Upper lobe of right lung (tissue), 1 donor: ENCODE measurements around the gene DCST2. TPM values are rescaled to one million over a fixed set of nuclear protein-coding genes. Genes with fewer than 3 reads are reported as not detected.

Experiments
- ATAC-seq: fragments of 200-7000 bp; cut with Tn5 transposase; one replicate; pipeline ENCODE4 v1.9.1; 2020; ENCODE audit warnings: mild to moderate bottlenecking, moderate library complexity
- DNase-seq: peaks from one replicate; pipeline ENCODE4 v3.0.0-alpha.2; 2020
- H3K27ac ChIP-seq: fragments of 200-600 bp; one replicate; pipeline ENCODE4 v1.8.0; 2022
- H3K27me3 ChIP-seq: fragments of 200-600 bp; one replicate; pipeline ENCODE4 v1.8.0; 2022; ENCODE audit warnings: mild to moderate bottlenecking
- H3K36me3 ChIP-seq: fragments of 200-600 bp; one replicate; pipeline ENCODE4 v1.8.0; 2022
- H3K4me1 ChIP-seq: fragments of 200-600 bp; one replicate; pipeline ENCODE4 v1.8.0; 2022
- H3K4me3 ChIP-seq: fragments of 200-600 bp; one replicate; pipeline ENCODE4 v1.8.0; 2022; ENCODE audit warnings: mild to moderate bottlenecking
- H3K9me3 ChIP-seq: fragments of 200-600 bp; one replicate; pipeline ENCODE4 v1.8.0; 2022
- intact Hi-C: fragments of 100-400 bp; cut with DNase I; formaldehyde crosslinking; loops from one replicate; pipeline ENCODE4 v1.11.0; 2022
- microRNA-seq: library from miRNA; unstranded; fragments of <30 nt; microRNA quantifications from one replicate; pipeline ENCODE4 v1.2.0, GENCODE V29; 2020; ENCODE audit warnings: borderline microRNAs expressed
- total RNA-seq: library from RNA; stranded (reverse); fragmentation: NEBNext Ultra II Directional; extraction: Animal tissue kit (Norgen Biotek cat#: 25700); gene quantifications from one replicate; pipeline ENCODE4 v1.2.1, GENCODE V29; 2021
- TF ChIP-seq, protein P1 (sequence below): fragments of 200-600 bp; IDR thresholded peaks from one replicate; pipeline ENCODE4 v1.8.0; 2022; ENCODE audit warnings: antibody characterized with exemption
- donor health status: DM: no; HTN: yes; CAD: no; lungs with severe emphysema.

DCST2 gene
- total RNA-seq, 1 donor from 2014 or later = 1.5 TPM

DNA sequence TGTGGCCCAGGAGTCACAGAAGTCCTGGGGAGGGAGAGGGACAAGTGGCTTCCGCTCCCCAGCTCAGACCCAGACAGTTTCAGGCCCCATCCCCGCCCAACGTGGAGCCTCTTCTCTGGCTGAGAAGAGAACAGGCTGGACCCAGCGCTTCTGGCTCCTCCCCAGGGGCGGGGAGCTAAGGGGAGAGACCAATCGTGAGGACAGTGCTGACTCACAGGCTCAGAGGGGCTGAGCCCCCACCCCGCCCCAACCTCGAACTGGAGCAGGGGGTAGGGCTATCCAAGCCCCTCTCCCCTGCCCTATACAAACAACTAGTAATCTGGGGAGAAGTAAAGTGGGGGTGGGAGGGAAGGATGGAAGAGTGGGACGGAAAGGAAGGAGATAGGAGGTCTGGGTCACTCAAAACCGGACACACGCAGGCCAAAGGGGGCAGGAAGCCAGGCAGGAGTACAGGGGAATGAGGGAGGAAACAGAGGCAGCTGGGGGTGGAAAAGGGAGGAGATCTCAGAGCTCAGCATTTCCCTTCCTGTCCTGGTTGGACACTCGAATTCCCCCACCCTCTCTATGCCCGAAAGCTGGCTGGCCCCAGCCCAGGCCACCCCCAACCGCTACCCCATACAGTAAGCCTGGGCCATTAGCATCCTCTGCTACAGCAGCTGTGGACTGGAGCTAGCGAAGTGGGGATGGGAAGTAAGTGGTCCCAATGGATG is 62.8 kb downstream of the DCST2 start, which contains the start of gene SHC1:
Gene SHC1, minus strand, starts transcription at position 117 of the 710 bp plus-strand sequence. CDS start 221 bp downstream, outside the sequence.
- Histone ChIP-seq H3K27ac (peak within 1 kb of the TSS; percentile 93), H3K4me3 (peak within 1 kb of the TSS; percentile 63), H3K36me3 (peaks cover 33% of the 10 kb centered on the region), H3K27me3 (no peaks in the 10 kb centered on the region), H3K9me3 (no peaks in the 10 kb centered on the region), H3K4me1 (peaks cover 48% of the 10 kb centered on the region)
- intact Hi-C loops = no loop called here
- TF ChIP-seq, protein P1, sequence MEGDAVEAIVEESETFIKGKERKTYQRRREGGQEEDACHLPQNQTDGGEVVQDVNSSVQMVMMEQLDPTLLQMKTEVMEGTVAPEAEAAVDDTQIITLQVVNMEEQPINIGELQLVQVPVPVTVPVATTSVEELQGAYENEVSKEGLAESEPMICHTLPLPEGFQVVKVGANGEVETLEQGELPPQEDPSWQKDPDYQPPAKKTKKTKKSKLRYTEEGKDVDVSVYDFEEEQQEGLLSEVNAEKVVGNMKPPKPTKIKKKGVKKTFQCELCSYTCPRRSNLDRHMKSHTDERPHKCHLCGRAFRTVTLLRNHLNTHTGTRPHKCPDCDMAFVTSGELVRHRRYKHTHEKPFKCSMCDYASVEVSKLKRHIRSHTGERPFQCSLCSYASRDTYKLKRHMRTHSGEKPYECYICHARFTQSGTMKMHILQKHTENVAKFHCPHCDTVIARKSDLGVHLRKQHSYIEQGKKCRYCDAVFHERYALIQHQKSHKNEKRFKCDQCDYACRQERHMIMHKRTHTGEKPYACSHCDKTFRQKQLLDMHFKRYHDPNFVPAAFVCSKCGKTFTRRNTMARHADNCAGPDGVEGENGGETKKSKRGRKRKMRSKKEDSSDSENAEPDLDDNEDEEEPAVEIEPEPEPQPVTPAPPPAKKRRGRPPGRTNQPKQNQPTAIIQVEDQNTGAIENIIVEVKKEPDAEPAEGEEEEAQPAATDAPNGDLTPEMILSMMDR = no peak
- peak; percentile 92 for DNase-seq
- peak; percentile 48 for ATAC-seq

DNA sequence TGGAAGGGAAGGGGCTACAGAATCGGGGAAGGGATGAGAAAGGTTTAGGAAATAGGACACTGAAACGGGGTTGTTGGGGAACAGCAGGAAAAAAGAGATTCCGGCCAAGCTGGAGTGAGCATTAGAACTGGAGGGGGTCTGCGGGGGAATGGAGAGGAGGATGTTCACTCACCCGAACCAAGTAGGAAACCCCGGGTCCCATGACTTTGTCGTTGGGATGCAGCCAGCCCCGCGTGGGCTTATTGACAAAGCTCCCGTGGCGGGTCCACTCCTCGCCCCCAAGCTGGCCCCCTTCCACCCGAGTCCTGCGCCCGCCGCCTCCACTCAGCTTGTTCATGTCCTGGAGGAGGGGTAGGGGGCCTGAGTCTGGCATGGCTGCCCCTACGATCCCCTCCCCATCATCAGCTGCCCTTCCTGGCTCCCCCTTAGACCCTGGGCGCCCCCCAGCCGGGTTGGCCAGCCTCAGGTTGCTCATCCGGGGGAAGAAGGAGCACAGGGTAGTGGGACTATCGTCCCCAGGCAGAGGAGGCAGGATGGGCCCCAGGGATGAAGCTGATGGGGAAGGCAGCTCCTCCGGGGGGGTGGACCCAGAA is 63.6 kb downstream of the DCST2 start:
- no peaks in the 10 kb centered on the region for H3K9me3 ChIP-seq
- TF ChIP-seq, protein P1 = no peak
- H3K4me1 ChIP-seq = peaks cover 48% of the 10 kb centered on the region
- intact Hi-C loops = no loop called here
- DNase-seq = no peak
- H3K36me3 ChIP-seq = peaks cover 41% of the 10 kb centered on the region
- ATAC-seq = no peak
- H3K4me3 ChIP-seq = peak overlapping the region; percentile 63
- no peaks in the 10 kb centered on the region for H3K27me3 ChIP-seq
- H3K27ac ChIP-seq = peak overlapping the region; percentile 93

- intact Hi-C loops = no loop called here
- Histone ChIP-seq H3K36me3 (peaks cover 47% of the 10 kb centered on the region), H3K4me3 (peak overlapping the region; percentile 63), H3K27ac (peak overlapping the region; percentile 93), H3K4me1 (peaks cover 48% of the 10 kb centered on the region), H3K9me3 (no peaks in the 10 kb centered on the region), H3K27me3 (no peaks in the 10 kb centered on the region)
- ATAC-seq (no peak), DNase-seq (no peak)
- TF ChIP-seq, protein P1 = no peak
Measured at GRCh38 chr1:154969246-154969645, 64.3 kb downstream of the DCST2 start.

DNA sequence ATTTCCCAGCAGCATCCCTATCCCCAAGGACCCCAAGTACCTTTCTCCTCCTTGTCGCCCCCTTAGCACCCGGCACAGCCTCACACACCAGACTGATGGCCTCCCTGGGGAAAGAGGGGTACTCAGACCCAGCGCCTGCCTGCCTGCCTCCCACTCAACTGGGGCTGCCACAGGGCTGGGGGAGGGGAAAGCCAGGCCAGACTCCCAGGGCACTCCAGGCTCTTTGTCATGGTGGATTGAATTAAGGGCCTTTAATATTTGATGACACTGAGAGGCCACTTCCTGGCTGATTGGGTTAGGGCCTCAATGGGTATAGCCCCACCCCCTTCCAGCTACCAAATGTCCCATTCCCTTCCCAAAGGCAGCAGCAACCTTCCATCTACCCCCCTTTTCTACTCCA is 64.8 kb downstream of the DCST2 start:
- Histone ChIP-seq H3K27ac (peak overlapping the region; percentile 93), H3K4me1 (peaks cover 48% of the 10 kb centered on the region), H3K9me3 (no peaks in the 10 kb centered on the region), H3K4me3 (peak overlapping the region; percentile 63), H3K36me3 (peaks cover 51% of the 10 kb centered on the region), H3K27me3 (no peaks in the 10 kb centered on the region)
- ATAC-seq = no peak
- DNase-seq = no peak
- TF ChIP-seq, protein P1 = no peak
- intact Hi-C loops = no loop called here

Small RNA genes within 50 kb of the gene (microRNA-seq; reads per million reads assigned to microRNA genes)
- not detected for gene MIR4258

Other genes starting within 250 kb of the DCST2 start
- 7.6 TPM for gene KCNN3, start 163.5 kb downstream of the DCST2 start, total RNA-seq
- gene PMVK, start 97.1 kb downstream of the DCST2 start, total RNA-seq = 38.4 TPM
- gene PBXIP1, start 77.7 kb downstream of the DCST2 start, total RNA-seq = 75.7 TPM
- 27.0 TPM for gene PYGO2, start 72.0 kb downstream of the DCST2 start, total RNA-seq
- 120 TPM for gene SHC1, start 63.0 kb downstream of the DCST2 start, total RNA-seq
- 27.0 TPM for gene CKS1B, start 59.1 kb downstream of the DCST2 start, total RNA-seq
- 29.0 TPM for gene FLAD1, start 50.4 kb downstream of the DCST2 start, total RNA-seq
- gene LENEP, start 40.2 kb downstream of the DCST2 start, total RNA-seq = not detected
- 80.4 TPM for gene ZBTB7B, start 31.0 kb downstream of the DCST2 start, total RNA-seq
- not detected for gene DCST1, start within 50 bp of the DCST2 start, total RNA-seq
- 163 TPM for gene ADAM15, start 17.5 kb upstream of the DCST2 start, total RNA-seq
- 5.3 TPM for gene EFNA4, start 30.0 kb upstream of the DCST2 start, total RNA-seq
- gene EFNA3, start 45.1 kb upstream of the DCST2 start, total RNA-seq = 1.0 TPM
- gene EFNA1, start 94.1 kb upstream of the DCST2 start, total RNA-seq = 178 TPM
- 44.7 TPM for gene SLC50A1, start 102.1 kb upstream of the DCST2 start, total RNA-seq
- 71.1 TPM for gene DPM3, start 106.8 kb upstream of the DCST2 start, total RNA-seq
- 130 TPM for gene KRTCAP2, start 139.5 kb upstream of the DCST2 start, total RNA-seq
- 0.43 TPM for gene TRIM46, start 140.1 kb upstream of the DCST2 start, total RNA-seq
- 24.9 TPM for gene THBS3, start 174.1 kb upstream of the DCST2 start, total RNA-seq
- 28.4 TPM for gene MTX1, start 174.9 kb upstream of the DCST2 start, total RNA-seq
- gene ENTREP3, start 221.7 kb upstream of the DCST2 start, total RNA-seq = 27.8 TPM
- 70.9 TPM for gene SCAMP3, start 228.6 kb upstream of the DCST2 start, total RNA-seq
- 51.2 TPM for gene CLK2, start 239.7 kb upstream of the DCST2 start, total RNA-seq
- gene HCN3, start 243.7 kb upstream of the DCST2 start, total RNA-seq = 2.6 TPM